ENCODE data around the gene FBXO17.
"Not testable (repeated sequence)": the region's sequence is repeated elsewhere in the genome, so short reads cannot be mapped to it uniquely, and the experiment has no call there.

FBXO17 gene

GRCh38 chr19:38941979-38942378 is 33.6 kb downstream of the FBXO17 start:
- no peak for DNase-seq

- not testable (repeated sequence) for DNase-seq
Measured at GRCh38 chr19:38941466-38941865, 34.1 kb downstream of the FBXO17 start.

- no peak for DNase-seq
Measured at GRCh38 chr19:38939957-38940356, 35.6 kb downstream of the FBXO17 start.

GRCh38 chr19:38933544-38933943 is 42.0 kb downstream of the FBXO17 start:
- no peak for DNase-seq

GRCh38 chr19:38932425-38933179 is 42.9 kb downstream of the FBXO17 start:
- DNase-seq = no peak

- DNase-seq = no peak
Measured at GRCh38 chr19:38931521-38931793, 44.1 kb downstream of the FBXO17 start.

GRCh38 chr19:38930776-38931520 is 44.6 kb downstream of the FBXO17 start, which contains the start of gene MRPS12:
MRPS12 (plus strand) TSS chr19:38930944; CDS start chr19:38931295, 351 bp downstream.
- DNase-seq = peak; percentile 84

GRCh38 chr19:38929929-38930775 is 45.4 kb downstream of the FBXO17 start, which contains the start of gene SARS2:
SARS2 (minus strand) TSS chr19:38930763; CDS start chr19:38930736, 27 bp downstream.
- DNase-seq = peak; percentile 53

- no peak for DNase-seq
Measured at GRCh38 chr19:38928391-38929001, 47.0 kb downstream of the FBXO17 start.

GRCh38 chr19:38924388-38924787 is 51.2 kb downstream of the FBXO17 start:
- DNase-seq = no peak

GRCh38 chr19:38922482-38922881 is 53.1 kb downstream of the FBXO17 start:
- no peak for DNase-seq

- DNase-seq = no peak
Measured at GRCh38 chr19:38921420-38922274, 53.9 kb downstream of the FBXO17 start.

- DNase-seq = no peak
Measured at GRCh38 chr19:38920602-38921419, 54.7 kb downstream of the FBXO17 start.

- no peak for DNase-seq
Measured at GRCh38 chr19:38919837-38920601, 55.5 kb downstream of the FBXO17 start.

- DNase-seq = no peak
Measured at GRCh38 chr19:38918526-38918925, 57.0 kb downstream of the FBXO17 start.

- DNase-seq = no peak
Measured at GRCh38 chr19:38917921-38918491, 57.5 kb downstream of the FBXO17 start.

- no peak for DNase-seq
Measured at GRCh38 chr19:38917516-38917915, 58.0 kb downstream of the FBXO17 start.

GRCh38 chr19:38915329-38916321 is 59.9 kb downstream of the FBXO17 start:
- DNase-seq = no peak

- no peak for DNase-seq
Measured at GRCh38 chr19:38913958-38914357, 61.6 kb downstream of the FBXO17 start.
